ENCODE data around the gene CPNE8.

GRCh38 chr12:38746744-38747143, 158.6 kb downstream of the CPNE8 start:
- TF ChIP-seq, protein P1, sequence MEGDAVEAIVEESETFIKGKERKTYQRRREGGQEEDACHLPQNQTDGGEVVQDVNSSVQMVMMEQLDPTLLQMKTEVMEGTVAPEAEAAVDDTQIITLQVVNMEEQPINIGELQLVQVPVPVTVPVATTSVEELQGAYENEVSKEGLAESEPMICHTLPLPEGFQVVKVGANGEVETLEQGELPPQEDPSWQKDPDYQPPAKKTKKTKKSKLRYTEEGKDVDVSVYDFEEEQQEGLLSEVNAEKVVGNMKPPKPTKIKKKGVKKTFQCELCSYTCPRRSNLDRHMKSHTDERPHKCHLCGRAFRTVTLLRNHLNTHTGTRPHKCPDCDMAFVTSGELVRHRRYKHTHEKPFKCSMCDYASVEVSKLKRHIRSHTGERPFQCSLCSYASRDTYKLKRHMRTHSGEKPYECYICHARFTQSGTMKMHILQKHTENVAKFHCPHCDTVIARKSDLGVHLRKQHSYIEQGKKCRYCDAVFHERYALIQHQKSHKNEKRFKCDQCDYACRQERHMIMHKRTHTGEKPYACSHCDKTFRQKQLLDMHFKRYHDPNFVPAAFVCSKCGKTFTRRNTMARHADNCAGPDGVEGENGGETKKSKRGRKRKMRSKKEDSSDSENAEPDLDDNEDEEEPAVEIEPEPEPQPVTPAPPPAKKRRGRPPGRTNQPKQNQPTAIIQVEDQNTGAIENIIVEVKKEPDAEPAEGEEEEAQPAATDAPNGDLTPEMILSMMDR (IDR thresholded peaks at IDR 0.05; ENCODE audit: borderline replicate concordance, extremely low read depth, low read length, poor library complexity, severe bottlenecking) = no peak
- no peak for TF ChIP-seq EZH2 (IDR thresholded peaks at IDR 0.05; ENCODE audit: borderline replicate concordance, low read depth, low read length, severe bottlenecking)

Data from DND-41 (cell line).